Measurements from ENCODE around the gene HIBCH. TPM values are rescaled to one million over a fixed set of nuclear protein-coding genes. Genes with fewer than 3 reads are reported as not detected.

HIBCH gene
- 46.6 TPM for polyA plus RNA-seq
- long read RNA-seq, donor 1, transcript HIBCH-201 (14 exons, 1,939 nt) = major isoform, 12 of 13 reads
- long read RNA-seq, donor 1, partial matches to known transcripts = 0 of 13 reads
- long read RNA-seq, donor 1, other reads (novel, unspliced or antisense) = 0 of 13 reads
- long read RNA-seq, donor 2, transcript HIBCH-201 (14 exons, 1,939 nt) = major isoform, 24 of 47 reads
- long read RNA-seq, donor 2, partial matches to known transcripts = 17 of 47 reads
- long read RNA-seq, donor 2, other reads (novel, unspliced or antisense) = 0 of 47 reads
- long read RNA-seq, donor 3 = 0 reads
- long read RNA-seq, donor 4, partial matches to known transcripts = 0 of 2 reads
- long read RNA-seq, donor 4, other reads (novel, unspliced or antisense) = 0 of 2 reads
- long read RNA-seq, donor 5, transcript HIBCH-201 (14 exons, 1,939 nt) = major isoform, 11 of 21 reads
- long read RNA-seq, donor 5, partial matches to known transcripts = 5 of 21 reads
- long read RNA-seq, donor 5, other reads (novel, unspliced or antisense) = 5 of 21 reads
- long read RNA-seq, donor 6, transcript HIBCH-201 (14 exons, 1,939 nt) = major isoform, 19 of 120 reads
- long read RNA-seq, donor 6, partial matches to known transcripts = 101 of 120 reads
- long read RNA-seq, donor 6, other reads (novel, unspliced or antisense) = 0 of 120 reads
- long read RNA-seq, donor 7, partial matches to known transcripts = 0 of 8 reads
- long read RNA-seq, donor 7, other reads (novel, unspliced or antisense) = 0 of 8 reads
- long read RNA-seq, donor 8, transcript HIBCH-201 (14 exons, 1,939 nt) = major isoform, 20 of 167 reads
- long read RNA-seq, donor 8, partial matches to known transcripts = 104 of 167 reads
- long read RNA-seq, donor 8, other reads (novel, unspliced or antisense) = 41 of 167 reads
- long read RNA-seq, donor 9, transcript HIBCH-201 (14 exons, 1,939 nt) = major isoform, 16 of 26 reads
- long read RNA-seq, donor 9, partial matches to known transcripts = 9 of 26 reads
- long read RNA-seq, donor 9, other reads (novel, unspliced or antisense) = 0 of 26 reads
- long read RNA-seq, donor 10, transcript HIBCH-201 (14 exons, 1,939 nt) = major isoform, 16 of 29 reads
- long read RNA-seq, donor 10, partial matches to known transcripts = 11 of 29 reads
- long read RNA-seq, donor 10, other reads (novel, unspliced or antisense) = 0 of 29 reads
- long read RNA-seq, donor 11, transcript HIBCH-201 (14 exons, 1,939 nt) = major isoform, 17 of 61 reads
- long read RNA-seq, donor 11, partial matches to known transcripts = 36 of 61 reads
- long read RNA-seq, donor 11, other reads (novel, unspliced or antisense) = 7 of 61 reads

- Histone ChIP-seq H3K27ac (ENCODE audit: low read length) (peak within 1 kb of the TSS; percentile 93), H3K9me3 (ENCODE audit: control insufficient read depth, low read depth, low read length) (no peaks in the 10 kb centered on the region), H3K4me3 (ENCODE audit: low read length) (peak within 1 kb of the TSS; percentile 83), H3K4me1 (ENCODE audit: control insufficient read depth, insufficient read depth, low read length) (peaks cover 5% of the 10 kb centered on the region), H3K27me3 (ENCODE audit: control insufficient read depth, insufficient read depth, low read length) (no peaks in the 10 kb centered on the region), H3K36me3 (ENCODE audit: control insufficient read depth, insufficient read depth, low read length) (no peaks in the 10 kb centered on the region)
- peak; percentile 99 for DNase-seq
- 0% methylated on average over 2 of the region's 50 CpGs for WGBS (ENCODE audit: insufficient coverage, low lambda C conversion rate)
Measured at GRCh38 chr2:190319555-190320498, at the start of gene HIBCH. TSS of gene HIBCH (minus strand) at chr2:190319826. CDS start at chr2:190319750, 76 bp downstream.

GRCh38 chr2:190367091-190367490, 47.5 kb upstream of the HIBCH start:
- Histone ChIP-seq H3K36me3 (ENCODE audit: control insufficient read depth, insufficient read depth, low read length) (peaks cover 28% of the 10 kb centered on the region), H3K27ac (ENCODE audit: low read length) (no peak overlapping the region), H3K4me3 (ENCODE audit: low read length) (no peak overlapping the region), H3K4me1 (ENCODE audit: control insufficient read depth, insufficient read depth, low read length) (no peaks in the 10 kb centered on the region), H3K9me3 (ENCODE audit: control insufficient read depth, low read depth, low read length) (no peaks in the 10 kb centered on the region), H3K27me3 (ENCODE audit: control insufficient read depth, insufficient read depth, low read length) (no peaks in the 10 kb centered on the region)
- no peak for DNase-seq
- WGBS (ENCODE audit: insufficient coverage, low lambda C conversion rate) = 100% methylated on average over 3 of the region's 4 CpGs

- Histone ChIP-seq H3K9me3 (ENCODE audit: control insufficient read depth, low read depth, low read length) (no peaks in the 10 kb centered on the region), H3K4me1 (ENCODE audit: control insufficient read depth, insufficient read depth, low read length) (no peaks in the 10 kb centered on the region), H3K36me3 (ENCODE audit: control insufficient read depth, insufficient read depth, low read length) (peaks cover 28% of the 10 kb centered on the region), H3K4me3 (ENCODE audit: low read length) (no peak overlapping the region), H3K27me3 (ENCODE audit: control insufficient read depth, insufficient read depth, low read length) (no peaks in the 10 kb centered on the region), H3K27ac (ENCODE audit: low read length) (no peak overlapping the region)
- 93% methylated on average over 9 of the region's 11 CpGs for WGBS (ENCODE audit: insufficient coverage, low lambda C conversion rate)
- no peak for DNase-seq
Measured at GRCh38 chr2:190366248-190366753, 46.7 kb upstream of the HIBCH start.

- no peaks in the 10 kb centered on the region for H3K9me3 ChIP-seq (ENCODE audit: control insufficient read depth, low read depth, low read length)
- H3K36me3 ChIP-seq (ENCODE audit: control insufficient read depth, insufficient read depth, low read length) = peaks cover 22% of the 10 kb centered on the region
- WGBS (ENCODE audit: insufficient coverage, low lambda C conversion rate) = 96% methylated on average over 17 of the region's 19 CpGs
- H3K27me3 ChIP-seq (ENCODE audit: control insufficient read depth, insufficient read depth, low read length) = no peaks in the 10 kb centered on the region
- no peak overlapping the region for H3K4me3 ChIP-seq (ENCODE audit: low read length)
- H3K4me1 ChIP-seq (ENCODE audit: control insufficient read depth, insufficient read depth, low read length) = no peaks in the 10 kb centered on the region
- DNase-seq = no peak
- no peak overlapping the region for H3K27ac ChIP-seq (ENCODE audit: low read length)
Measured at GRCh38 chr2:190365499-190366204, 46.0 kb upstream of the HIBCH start.

GRCh38 chr2:190362894-190363293, 43.3 kb upstream of the HIBCH start:
- WGBS (ENCODE audit: insufficient coverage, low lambda C conversion rate) = no CpG with 5 or more reads among the region's 1 CpG
- no peaks in the 10 kb centered on the region for H3K4me1 ChIP-seq (ENCODE audit: control insufficient read depth, insufficient read depth, low read length)
- no peak overlapping the region for H3K27ac ChIP-seq (ENCODE audit: low read length)
- no peaks in the 10 kb centered on the region for H3K27me3 ChIP-seq (ENCODE audit: control insufficient read depth, insufficient read depth, low read length)
- H3K9me3 ChIP-seq (ENCODE audit: control insufficient read depth, low read depth, low read length) = no peaks in the 10 kb centered on the region
- no peak for DNase-seq
- peaks cover 7% of the 10 kb centered on the region for H3K36me3 ChIP-seq (ENCODE audit: control insufficient read depth, insufficient read depth, low read length)
- no peak overlapping the region for H3K4me3 ChIP-seq (ENCODE audit: low read length)

- H3K4me1 ChIP-seq (ENCODE audit: control insufficient read depth, insufficient read depth, low read length) = peaks cover 5% of the 10 kb centered on the region
- peaks cover 2% of the 10 kb centered on the region for H3K36me3 ChIP-seq (ENCODE audit: control insufficient read depth, insufficient read depth, low read length)
- no peak for DNase-seq
- no peaks in the 10 kb centered on the region for H3K9me3 ChIP-seq (ENCODE audit: control insufficient read depth, low read depth, low read length)
- no peaks in the 10 kb centered on the region for H3K27me3 ChIP-seq (ENCODE audit: control insufficient read depth, insufficient read depth, low read length)
- H3K4me3 ChIP-seq (ENCODE audit: low read length) = no peak overlapping the region
- WGBS (ENCODE audit: insufficient coverage, low lambda C conversion rate) = 100% methylated on average over 1 of the region's 2 CpGs
- H3K27ac ChIP-seq (ENCODE audit: low read length) = no peak overlapping the region
Measured at GRCh38 chr2:190361572-190361971, 41.9 kb upstream of the HIBCH start.

GRCh38 chr2:190360965-190361364, 41.3 kb upstream of the HIBCH start:
- H3K4me3 ChIP-seq (ENCODE audit: low read length) = no peak overlapping the region
- peaks cover 2% of the 10 kb centered on the region for H3K36me3 ChIP-seq (ENCODE audit: control insufficient read depth, insufficient read depth, low read length)
- 86% methylated on average over 1 of the region's 3 CpGs for WGBS (ENCODE audit: insufficient coverage, low lambda C conversion rate)
- no peak overlapping the region for H3K27ac ChIP-seq (ENCODE audit: low read length)
- DNase-seq = no peak
- H3K4me1 ChIP-seq (ENCODE audit: control insufficient read depth, insufficient read depth, low read length) = peaks cover 8% of the 10 kb centered on the region
- no peaks in the 10 kb centered on the region for H3K27me3 ChIP-seq (ENCODE audit: control insufficient read depth, insufficient read depth, low read length)
- H3K9me3 ChIP-seq (ENCODE audit: control insufficient read depth, low read depth, low read length) = no peaks in the 10 kb centered on the region

GRCh38 chr2:190360561-190360960, 40.9 kb upstream of the HIBCH start:
- Histone ChIP-seq H3K27me3 (ENCODE audit: control insufficient read depth, insufficient read depth, low read length) (no peaks in the 10 kb centered on the region), H3K27ac (ENCODE audit: low read length) (peak overlapping the region; percentile 31)
- no peak for DNase-seq

More at GRCh38 chr2:190360561-190360960, 40.9 kb upstream of the HIBCH start:
- H3K4me3 ChIP-seq (ENCODE audit: low read length) = no peak overlapping the region
- no peaks in the 10 kb centered on the region for H3K9me3 ChIP-seq (ENCODE audit: control insufficient read depth, low read depth, low read length)
- peaks cover 2% of the 10 kb centered on the region for H3K36me3 ChIP-seq (ENCODE audit: control insufficient read depth, insufficient read depth, low read length)
- H3K4me1 ChIP-seq (ENCODE audit: control insufficient read depth, insufficient read depth, low read length) = peaks cover 8% of the 10 kb centered on the region

Measured in large intestine (tissue), 12 donors.